Vagina (tissue), 2 donors: ENCODE measurements around the gene CTSE.

Experiments used
- CTCF ChIP-seq, 3 experiments: fragments of 450-650 bp in 2 of 3; fragments of 200-600 bp in 1 of 3; sonication (generic) in 1 of 3; IDR thresholded peaks; one replicate each; pipeline ENCODE4 v1.5.1; 2017 to 2019; ENCODE audit warnings: antibody characterized with exemption in 3 of 3, mild to moderate bottlenecking in 2 of 3, moderate library complexity in 2 of 3
- POLR2AphosphoS5 ChIP-seq, 2 donors: sonication (generic); formaldehyde crosslinking; IDR thresholded peaks; one replicate each; pipeline ENCODE4 v1.9.0; 2017; ENCODE audit warnings: antibody characterized with exemption in 2 of 2, mild to moderate bottlenecking in 2 of 2, low read depth in 1 of 2; ENCODE audit not compliant: insufficient read depth in 1 of 2

GRCh38 chr1:205989786-205990185 lies 33.9 kb downstream of the CTSE start:
- TF ChIP-seq CTCF (IDR thresholded peaks at IDR 0.05) (no peak), POLR2AphosphoS5 (IDR thresholded peaks at IDR 0.05; ENCODE audit: insufficient read depth in 1 of 2, low read depth in 1 of 2) (no peak)
